GM13976 (cell line): ENCODE results near the gene PTPN12.

Source experiments
- DNase-seq: peaks from one replicate; pipeline ENCODE4 v3.0.0; 2012; ENCODE audit warnings: low spot score
- in situ Hi-C: fragments of 300-500 bp; cut with MboI; formaldehyde crosslinking; loops from one replicate; pipeline ENCODE4 v1.12.0; 2022; ENCODE audit warnings: low sequenced_read_pairs, mixed read lengths, inconsistent platforms; ENCODE audit not compliant: unreplicated experiment
- TF ChIP-seq, protein P1 (sequence below): IDR thresholded peaks from 2 replicates; pipeline ENCODE4 v1.5.1; 2012; ENCODE audit warnings: borderline replicate concordance, mild to moderate bottlenecking; ENCODE audit not compliant: insufficient read depth; ENCODE audit errors: extremely low read depth, missing control alignments, control extremely low read depth

Gene PTPN12

DNA sequence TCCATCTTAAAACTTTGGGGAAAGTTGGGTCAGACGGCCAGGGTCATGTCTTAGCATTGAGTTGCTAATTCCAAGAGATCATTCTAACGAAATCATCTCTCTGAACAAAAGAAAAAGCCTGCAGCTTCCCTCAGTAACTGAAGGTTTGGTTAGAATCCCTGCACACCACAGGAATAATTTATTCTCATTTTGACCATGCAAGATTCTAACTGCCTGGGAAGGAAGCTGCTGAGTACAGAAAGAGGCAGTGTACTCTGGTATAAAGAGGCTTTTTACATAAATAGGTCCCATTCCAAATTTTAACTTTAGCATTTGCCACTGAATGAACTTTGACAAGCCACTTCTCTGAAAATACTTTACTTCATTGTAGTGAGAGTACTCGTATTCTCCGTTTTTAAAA is 82.2 kb downstream of the PTPN12 start:
- TF ChIP-seq, protein P1, sequence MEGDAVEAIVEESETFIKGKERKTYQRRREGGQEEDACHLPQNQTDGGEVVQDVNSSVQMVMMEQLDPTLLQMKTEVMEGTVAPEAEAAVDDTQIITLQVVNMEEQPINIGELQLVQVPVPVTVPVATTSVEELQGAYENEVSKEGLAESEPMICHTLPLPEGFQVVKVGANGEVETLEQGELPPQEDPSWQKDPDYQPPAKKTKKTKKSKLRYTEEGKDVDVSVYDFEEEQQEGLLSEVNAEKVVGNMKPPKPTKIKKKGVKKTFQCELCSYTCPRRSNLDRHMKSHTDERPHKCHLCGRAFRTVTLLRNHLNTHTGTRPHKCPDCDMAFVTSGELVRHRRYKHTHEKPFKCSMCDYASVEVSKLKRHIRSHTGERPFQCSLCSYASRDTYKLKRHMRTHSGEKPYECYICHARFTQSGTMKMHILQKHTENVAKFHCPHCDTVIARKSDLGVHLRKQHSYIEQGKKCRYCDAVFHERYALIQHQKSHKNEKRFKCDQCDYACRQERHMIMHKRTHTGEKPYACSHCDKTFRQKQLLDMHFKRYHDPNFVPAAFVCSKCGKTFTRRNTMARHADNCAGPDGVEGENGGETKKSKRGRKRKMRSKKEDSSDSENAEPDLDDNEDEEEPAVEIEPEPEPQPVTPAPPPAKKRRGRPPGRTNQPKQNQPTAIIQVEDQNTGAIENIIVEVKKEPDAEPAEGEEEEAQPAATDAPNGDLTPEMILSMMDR, result no peak
- DNase-seq, result no peak
- in situ Hi-C loops, result no loop called here

DNA sequence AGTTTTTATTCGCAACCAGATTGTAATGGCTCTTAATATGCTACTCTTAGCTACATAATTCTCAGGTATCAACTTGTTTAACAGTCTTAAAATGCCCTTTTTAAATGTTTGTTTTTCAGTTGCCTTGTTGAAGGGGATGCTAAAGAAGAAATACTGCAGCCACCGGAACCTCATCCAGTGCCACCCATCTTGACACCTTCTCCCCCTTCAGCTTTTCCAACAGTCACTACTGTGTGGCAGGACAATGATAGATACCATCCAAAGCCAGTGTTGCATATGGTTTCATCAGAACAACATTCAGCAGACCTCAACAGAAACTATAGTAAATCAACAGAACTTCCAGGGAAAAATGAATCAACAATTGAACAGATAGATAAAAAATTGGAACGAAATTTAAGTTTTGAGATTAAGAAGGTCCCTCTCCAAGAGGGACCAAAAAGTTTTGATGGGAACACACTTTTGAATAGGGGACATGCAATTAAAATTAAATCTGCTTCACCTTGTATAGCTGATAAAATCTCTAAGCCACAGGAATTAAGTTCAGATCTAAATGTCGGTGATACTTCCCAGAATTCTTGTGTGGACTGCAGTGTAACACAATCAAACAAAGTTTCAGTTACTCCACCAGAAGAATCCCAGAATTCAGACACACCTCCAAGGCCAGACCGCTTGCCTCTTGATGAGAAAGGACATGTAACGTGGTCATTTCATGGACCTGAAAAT is 89.7 kb downstream of the PTPN12 start:
- in situ Hi-C loops, result no loop called here
- TF ChIP-seq, protein P1, result no peak

DNA sequence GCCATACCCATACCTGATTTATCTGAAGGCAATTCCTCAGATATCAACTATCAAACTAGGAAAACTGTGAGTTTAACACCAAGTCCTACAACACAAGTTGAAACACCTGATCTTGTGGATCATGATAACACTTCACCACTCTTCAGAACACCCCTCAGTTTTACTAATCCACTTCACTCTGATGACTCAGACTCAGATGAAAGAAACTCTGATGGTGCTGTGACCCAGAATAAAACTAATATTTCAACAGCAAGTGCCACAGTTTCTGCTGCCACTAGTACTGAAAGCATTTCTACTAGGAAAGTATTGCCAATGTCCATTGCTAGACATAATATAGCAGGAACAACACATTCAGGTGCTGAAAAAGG is 90.2 kb downstream of the PTPN12 start:
- DNase-seq, result no peak
- TF ChIP-seq, protein P1, result no peak
- in situ Hi-C loops, result no loop called here

More for the DNA sequence above, 89.7 kb downstream of the PTPN12 start:
- DNase-seq, result no peak

DNA sequence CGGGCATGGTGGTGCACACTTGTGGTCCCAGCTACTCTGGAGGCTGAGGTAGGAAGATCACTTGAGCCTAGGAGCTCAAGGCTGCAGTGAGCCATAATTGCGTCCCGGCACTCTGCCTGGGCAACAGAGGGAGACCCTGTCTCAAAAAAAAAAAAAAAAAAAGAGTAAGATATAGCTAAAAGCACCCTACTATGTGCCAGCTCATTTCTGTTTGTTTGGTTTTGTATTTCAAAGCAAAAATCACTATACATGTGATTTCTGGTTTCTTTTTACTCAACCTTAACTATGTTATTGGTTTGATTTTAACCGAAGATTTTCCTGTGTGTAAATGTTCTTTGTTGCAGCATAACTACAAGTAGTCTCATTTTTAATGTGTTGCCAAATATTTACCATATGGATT is 92.7 kb downstream of the PTPN12 start:
- DNase-seq, result no peak
- TF ChIP-seq, protein P1, result no peak
- in situ Hi-C loops, result no loop called here

DNA sequence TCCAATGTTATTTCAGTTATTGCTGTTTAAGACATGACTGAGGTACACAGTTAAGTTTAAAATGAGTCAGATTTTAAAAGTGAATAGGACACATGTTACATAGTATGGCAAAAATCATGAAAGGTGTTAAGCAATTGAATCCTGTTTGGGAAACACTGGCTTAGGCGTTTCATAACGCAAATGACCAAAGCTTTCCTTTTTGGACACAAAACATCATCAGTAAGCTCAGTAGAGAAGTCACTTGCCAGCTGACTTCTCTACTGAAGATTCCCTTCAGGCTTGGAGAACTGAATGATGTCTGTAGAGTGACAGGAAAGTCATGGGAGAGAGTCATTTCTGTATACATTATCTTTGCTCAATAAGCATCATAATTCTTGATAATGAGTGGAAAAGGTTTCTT is 94.7 kb downstream of the PTPN12 start:
- in situ Hi-C loops, result no loop called here
- TF ChIP-seq, protein P1, result no peak
- DNase-seq, result no peak

DNA sequence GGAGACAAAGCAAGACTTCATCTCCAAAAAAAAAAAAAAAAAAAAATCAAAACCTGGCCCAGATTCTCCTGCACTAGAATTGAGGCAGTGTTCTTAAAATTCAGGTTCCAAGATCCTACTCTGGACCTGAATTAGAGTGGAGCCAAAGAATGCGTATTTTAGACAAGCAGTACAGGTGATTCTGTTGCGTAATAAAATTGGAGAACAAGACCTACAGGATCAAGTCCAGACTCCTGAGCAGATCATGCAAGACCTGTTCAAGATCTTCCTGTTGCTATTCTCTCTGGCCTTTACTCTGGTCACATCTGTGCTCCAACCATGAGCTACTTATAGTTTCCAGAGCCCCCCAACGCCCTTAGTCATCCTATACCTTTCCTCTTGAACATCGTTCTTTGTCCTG is 107.7 kb downstream of the PTPN12 start:
- TF ChIP-seq, protein P1, result no peak
- in situ Hi-C loops, result no loop called here
- no peak for DNase-seq
